Activated CD8-positive, alpha-beta T cell treated with anti-CD3 and anti-CD28 coated beads for 36 hours (primary cell): ENCODE measurements around the gene TAF9. TPM values are rescaled to one million over a fixed set of nuclear protein-coding genes. Genes with fewer than 3 reads are reported as not detected.

Experiments used
- ATAC-seq: fragments of 200-7000 bp; cut with Tn5 transposase; one replicate; pipeline ENCODE4 v1.10.0; 2021; ENCODE audit warnings: mild to moderate bottlenecking, moderate library complexity
- CTCF ChIA-PET: fragments of 350-600 bp; sonication (Branson Sonifier 250); formaldehyde crosslinking; loops from one replicate; lab custom pipeline; 2021; ENCODE audit warnings: antibody characterized with exemption; lab: Charles Lee
- POLR2A ChIA-PET: fragments of 350-600 bp; sonication (Branson Sonifier 250); formaldehyde crosslinking; loops from one replicate; lab custom pipeline; 2021; ENCODE audit warnings: antibody characterized with exemption; lab: Charles Lee
- DNase-seq: peaks from one replicate; pipeline ENCODE4 v3.0.0-alpha.2; 2020
- H3K27ac Mint-ChIP-seq: one replicate; pipeline ENCODE4 v1.8.0; 2021; ENCODE audit warnings: mild to moderate bottlenecking, mixed read lengths
- H3K27me3 Mint-ChIP-seq: one replicate; pipeline ENCODE4 v1.8.0; 2021; ENCODE audit warnings: mixed read lengths
- H3K36me3 Mint-ChIP-seq: one replicate; pipeline ENCODE4 v1.8.0; 2021; ENCODE audit warnings: low read depth, mixed read lengths
- H3K4me1 Mint-ChIP-seq: one replicate; pipeline ENCODE4 v1.8.0; 2021; ENCODE audit warnings: low read depth, mixed read lengths
- H3K4me3 Mint-ChIP-seq: one replicate; pipeline ENCODE4 v1.8.0; 2021; ENCODE audit warnings: mild to moderate bottlenecking, moderate library complexity, mixed read lengths
- H3K9me3 Mint-ChIP-seq: one replicate; pipeline ENCODE4 v1.8.0; 2021; ENCODE audit warnings: mixed read lengths
- intact Hi-C: fragments of 100-400 bp; cut with micrococcal nuclease; formaldehyde crosslinking; loops from one replicate; pipeline ENCODE4 v1.10.0; 2022
- total RNA-seq, 2 experiments: library from RNA; stranded (reverse); gene quantifications; one replicate each; pipeline ENCODE4 v1.2.3, GENCODE V29; 2021
- TF ChIP-seq, protein P1 (sequence below): fragments of 200-600 bp; IDR thresholded peaks from one replicate; pipeline ENCODE4 v1.8.0; 2022; ENCODE audit warnings: antibody characterized with exemption, mild to moderate bottlenecking

Gene TAF9, protein sequence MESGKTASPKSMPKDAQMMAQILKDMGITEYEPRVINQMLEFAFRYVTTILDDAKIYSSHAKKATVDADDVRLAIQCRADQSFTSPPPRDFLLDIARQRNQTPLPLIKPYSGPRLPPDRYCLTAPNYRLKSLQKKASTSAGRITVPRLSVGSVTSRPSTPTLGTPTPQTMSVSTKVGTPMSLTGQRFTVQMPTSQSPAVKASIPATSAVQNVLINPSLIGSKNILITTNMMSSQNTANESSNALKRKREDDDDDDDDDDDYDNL
- total RNA-seq = 10 to 100 TPM; 68.8 to 70.6 TPM

DNA sequence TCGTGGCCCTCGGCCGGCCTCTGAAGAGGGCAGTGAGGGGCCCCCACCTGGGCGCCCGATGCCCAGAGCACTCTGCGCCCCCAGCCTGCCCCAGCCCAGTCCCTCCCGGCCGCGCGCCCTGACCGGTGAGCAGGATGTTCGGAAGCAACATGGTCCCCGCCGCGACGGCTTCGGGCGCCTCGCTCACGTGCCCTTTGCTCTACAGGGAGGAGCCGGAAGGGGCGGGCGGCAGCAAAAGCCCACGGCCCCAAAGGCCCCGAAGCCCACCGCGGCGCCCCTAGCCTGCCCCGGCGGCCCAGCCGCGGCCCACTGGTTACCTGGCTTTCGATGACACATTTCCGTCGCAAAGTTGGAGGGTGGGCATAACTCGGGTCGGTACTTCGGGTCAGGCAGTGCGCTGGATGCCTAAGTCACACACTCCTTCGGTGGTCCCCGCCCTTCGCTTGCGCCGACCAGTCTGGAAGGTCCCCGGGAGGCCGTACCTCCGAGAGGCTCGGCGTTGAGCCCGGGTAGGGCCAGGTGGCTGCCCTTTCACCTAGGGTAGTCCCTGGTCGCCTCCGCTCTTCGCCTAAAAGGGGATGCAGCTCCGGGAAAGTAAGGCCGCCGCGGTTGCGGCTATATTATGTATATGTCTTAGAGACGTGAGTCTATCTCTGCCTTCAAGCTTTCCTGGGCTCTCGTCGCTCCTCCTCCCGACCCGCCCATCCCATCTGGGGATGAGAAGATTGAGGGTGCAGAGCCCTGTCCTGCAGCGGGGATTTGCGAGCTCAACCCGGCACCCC, at the start of gene TAF9, which contains the start of the genes AK6 and RAD17:
Gene TAF9 (minus strand): TSS at position 181 of the 782 bp plus-strand sequence. CDS start 3,783 bp downstream, outside the sequence.
Gene AK6 (minus strand): TSS at position 181 of the 782 bp plus-strand sequence. CDS start 30 bp downstream, at position 151.
Gene RAD17 (plus strand): TSS at position 479 of the 782 bp plus-strand sequence. CDS start 2,391 bp downstream, outside the sequence.
- DNase-seq (peak; percentile 97), ATAC-seq (peak; percentile 95)

DNA sequence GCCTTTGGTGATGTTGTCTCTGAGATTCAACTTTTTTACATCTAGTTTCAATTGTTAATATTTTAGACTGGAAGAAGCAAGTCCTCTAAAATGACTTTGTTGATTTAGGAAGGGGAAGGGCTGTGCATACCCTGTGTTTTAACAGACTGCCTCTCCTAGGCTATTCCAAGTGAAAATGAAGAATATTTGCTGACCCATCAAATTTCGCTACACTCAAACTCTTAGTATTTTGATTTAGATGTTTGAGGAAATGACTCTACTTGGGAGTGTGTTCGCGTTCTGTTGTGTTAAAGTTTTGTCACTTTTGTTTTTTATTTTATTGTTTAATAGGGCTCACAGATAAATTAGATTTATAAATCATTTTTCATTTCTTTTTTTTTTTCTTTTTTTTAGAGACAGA, 49.2 kb upstream of the TAF9 start:
- Mint-ChIP-seq H3K27me3 (no peaks in the 10 kb centered on the region), H3K36me3 (peaks cover 13% of the 10 kb centered on the region), H3K4me3 (no peak overlapping the region), H3K9me3 (no peaks in the 10 kb centered on the region), H3K27ac (no peak overlapping the region), H3K4me1 (no peaks in the 10 kb centered on the region)
- TF ChIP-seq, protein P1, sequence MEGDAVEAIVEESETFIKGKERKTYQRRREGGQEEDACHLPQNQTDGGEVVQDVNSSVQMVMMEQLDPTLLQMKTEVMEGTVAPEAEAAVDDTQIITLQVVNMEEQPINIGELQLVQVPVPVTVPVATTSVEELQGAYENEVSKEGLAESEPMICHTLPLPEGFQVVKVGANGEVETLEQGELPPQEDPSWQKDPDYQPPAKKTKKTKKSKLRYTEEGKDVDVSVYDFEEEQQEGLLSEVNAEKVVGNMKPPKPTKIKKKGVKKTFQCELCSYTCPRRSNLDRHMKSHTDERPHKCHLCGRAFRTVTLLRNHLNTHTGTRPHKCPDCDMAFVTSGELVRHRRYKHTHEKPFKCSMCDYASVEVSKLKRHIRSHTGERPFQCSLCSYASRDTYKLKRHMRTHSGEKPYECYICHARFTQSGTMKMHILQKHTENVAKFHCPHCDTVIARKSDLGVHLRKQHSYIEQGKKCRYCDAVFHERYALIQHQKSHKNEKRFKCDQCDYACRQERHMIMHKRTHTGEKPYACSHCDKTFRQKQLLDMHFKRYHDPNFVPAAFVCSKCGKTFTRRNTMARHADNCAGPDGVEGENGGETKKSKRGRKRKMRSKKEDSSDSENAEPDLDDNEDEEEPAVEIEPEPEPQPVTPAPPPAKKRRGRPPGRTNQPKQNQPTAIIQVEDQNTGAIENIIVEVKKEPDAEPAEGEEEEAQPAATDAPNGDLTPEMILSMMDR = no peak
- DNase-seq = no peak
- ATAC-seq = no peak
- POLR2A ChIA-PET = no interaction called here
- intact Hi-C loops = no loop called here
- CTCF ChIA-PET = no interaction called here

More for the DNA sequence above, at the start of gene TAF9, which contains the start of the genes AK6 and RAD17:
- H3K36me3 Mint-ChIP-seq = peaks cover 34% of the 10 kb centered on the region
- TF ChIP-seq, protein P1 = no peak
- intact Hi-C loops = loop anchor here (2.0 to 10.0 kb wide), 2 partner anchors 275 to 327 kb away; partner anchors contain the start of gene SLC30A5
- peak within 1 kb of the TSS; percentile 100 for H3K27ac Mint-ChIP-seq
- POLR2A ChIA-PET = interaction anchor here (0.7 to 1.8 kb wide), 6 partner anchors 10 to 180 kb away, joined by 3 to 8 read pairs (median 4); partner anchors contain the start of gene CENPH
- H3K9me3 Mint-ChIP-seq = no peaks in the 10 kb centered on the region
- peak within 1 kb of the TSS; percentile 89 for H3K4me3 Mint-ChIP-seq
- H3K27me3 Mint-ChIP-seq = no peaks in the 10 kb centered on the region
- CTCF ChIA-PET = interaction anchor here (1.3 kb wide), 1 partner anchor 35 kb away, joined by 4 read pairs; no protein-coding TSS in a partner anchor
- peaks cover 40% of the 10 kb centered on the region for H3K4me1 Mint-ChIP-seq

DNA sequence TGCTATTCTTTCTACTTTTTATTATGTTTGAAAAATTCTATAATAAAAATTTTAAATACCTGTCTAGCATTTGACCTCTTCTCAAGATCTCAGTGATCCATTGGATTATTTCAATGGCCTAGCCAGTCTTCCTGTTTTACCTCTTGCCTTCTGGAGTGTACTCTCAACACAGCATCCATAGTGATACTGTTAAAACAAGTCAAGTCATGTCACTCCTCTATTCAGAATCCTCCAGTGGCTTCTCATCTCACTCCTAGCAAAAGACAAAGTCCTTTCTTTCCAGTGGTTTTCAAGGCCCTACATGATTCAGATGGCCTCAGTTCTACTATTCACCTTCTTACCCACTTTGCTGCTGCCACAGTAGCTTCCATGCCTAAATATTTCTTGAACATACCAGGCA, 47.4 kb upstream of the TAF9 start:
- Mint-ChIP-seq H3K4me3 (no peak overlapping the region), H3K27me3 (no peaks in the 10 kb centered on the region), H3K36me3 (peaks cover 14% of the 10 kb centered on the region), H3K27ac (no peak overlapping the region), H3K9me3 (no peaks in the 10 kb centered on the region), H3K4me1 (no peaks in the 10 kb centered on the region)
- ATAC-seq (no peak), DNase-seq (no peak)
- POLR2A ChIA-PET = no interaction called here
- CTCF ChIA-PET = no interaction called here
- intact Hi-C loops = no loop called here
- TF ChIP-seq, protein P1 = no peak

DNA sequence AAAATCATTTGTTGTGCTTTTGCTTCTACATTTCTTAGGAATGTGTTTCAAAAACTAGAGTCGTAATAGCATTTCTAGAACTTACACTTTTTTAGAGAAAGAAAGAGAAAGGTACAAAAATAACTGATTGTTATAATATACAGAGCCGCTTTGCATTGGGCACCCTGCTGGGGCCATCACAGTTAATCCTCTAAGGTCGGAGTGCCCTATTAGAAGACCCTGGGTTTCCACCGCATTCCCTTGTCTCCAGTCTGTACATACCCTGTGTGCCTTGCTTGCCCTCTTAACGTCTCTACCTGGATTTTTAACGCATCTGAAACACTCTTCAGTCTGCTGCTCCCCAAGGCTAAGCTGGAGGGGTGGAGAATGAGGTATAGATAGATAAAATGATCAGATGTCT, 46.9 kb upstream of the TAF9 start:
- DNase-seq (no peak), ATAC-seq (no peak)
- TF ChIP-seq, protein P1 = no peak
- Mint-ChIP-seq H3K27ac (no peak overlapping the region), H3K36me3 (peaks cover 18% of the 10 kb centered on the region), H3K9me3 (no peaks in the 10 kb centered on the region), H3K27me3 (no peaks in the 10 kb centered on the region), H3K4me3 (peak overlapping the region; percentile 47), H3K4me1 (no peaks in the 10 kb centered on the region)
- ChIA-PET POLR2A (no interaction called here), CTCF (no interaction called here)
- intact Hi-C loops = no loop called here
